Renal cortex interstitium (tissue), 11 donors: ENCODE results near the gene DMC1. TPM values are rescaled to one million over a fixed set of nuclear protein-coding genes. Genes with fewer than 3 reads are reported as not detected.
A peak's percentile ranks its signal among the peaks of the same experiment; 100 is the strongest.

Source experiments
- DNase-seq, 11 donors: peaks; one replicate each; pipeline ENCODE4 v3.0.0-alpha.2; 2013; ENCODE audit warnings: low read depth in 9 of 11, low spot score in 4 of 11; ENCODE audit errors: extremely low read depth in 1 of 11
- polyA plus RNA-seq, 3 donors: library from polyadenylated mRNA; unstranded; fragments of 120-200 nt; gene quantifications; one replicate each; pipeline ENCODE4 v1.2.1, GENCODE V29; 2013; ENCODE audit not compliant: insufficient read length in 3 of 3

DMC1 gene
- polyA plus RNA-seq, 3 donors: 5.6 to 6.1 (median 5.7) TPM

DNA sequence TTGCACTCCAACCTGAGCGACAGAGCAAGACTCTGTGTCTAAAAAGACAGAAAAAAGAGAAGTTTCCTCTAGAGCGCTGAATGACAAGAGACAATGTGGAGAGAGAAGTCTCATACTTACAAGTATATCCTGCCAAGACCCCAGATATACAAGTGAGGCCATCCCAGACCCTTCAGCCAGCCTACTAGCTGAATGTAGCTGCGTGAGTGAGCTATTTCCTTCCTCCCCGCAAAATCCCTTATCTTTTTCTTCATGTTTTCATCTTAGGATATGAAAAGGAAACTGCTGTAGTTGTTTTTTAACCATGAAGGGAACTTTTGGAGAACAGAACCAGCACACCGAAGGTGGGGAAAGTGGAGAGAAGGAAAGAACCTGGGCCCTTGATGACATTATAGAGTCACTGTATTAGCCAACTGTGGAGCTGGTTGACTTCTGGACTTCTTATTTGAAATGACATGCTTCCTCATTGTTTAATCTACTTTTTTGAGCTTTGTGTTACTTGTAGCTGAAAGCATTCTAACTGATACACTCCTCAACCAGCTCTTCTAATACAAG, 59.5 kb downstream of the DMC1 start:
- DNase-seq: no peak

DNA sequence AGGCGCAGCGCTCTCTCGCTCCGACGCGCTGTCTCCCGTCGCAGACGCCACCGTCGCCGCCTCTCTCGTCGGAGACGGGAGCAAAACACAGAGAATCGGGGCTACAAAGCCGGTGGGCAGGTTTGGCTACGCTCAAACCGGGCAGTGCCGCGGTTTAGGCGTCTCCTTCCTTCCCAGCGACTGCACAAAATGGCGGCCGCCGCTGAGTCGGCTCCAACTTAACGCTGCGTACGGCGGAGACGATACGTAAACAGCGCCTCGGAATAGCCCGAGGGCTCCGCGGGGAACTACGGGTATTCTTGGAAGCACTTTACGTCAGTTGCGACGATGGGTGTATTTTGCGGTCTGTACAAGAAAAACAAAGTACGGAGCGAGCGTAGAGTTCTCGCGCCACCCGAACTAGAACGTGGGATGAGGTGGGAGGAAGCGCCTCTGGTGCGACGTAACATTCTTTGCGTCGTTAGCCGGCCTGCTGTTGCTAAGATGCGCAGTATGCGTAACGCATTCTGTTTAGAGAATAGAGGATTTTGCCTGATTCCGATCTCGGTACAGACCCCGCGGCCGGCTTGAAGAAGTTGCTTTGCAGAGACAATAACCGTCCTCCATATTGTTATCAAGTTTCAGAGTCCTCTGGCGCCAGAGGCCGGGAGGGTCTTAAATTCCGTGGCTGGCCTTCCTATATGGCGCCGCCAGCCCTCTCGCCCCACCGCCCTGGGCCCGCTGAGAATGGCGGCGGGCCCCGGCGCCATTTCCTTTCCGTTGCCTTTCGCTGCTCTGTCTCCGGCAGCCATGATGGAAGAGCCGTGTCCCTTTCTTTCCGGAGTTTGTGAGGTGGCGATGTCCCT, 63.6 kb downstream of the DMC1 start, which contains the start of gene DDX17:
DDX17 (minus strand) TSS at position 194 of the 845 bp plus-strand sequence.
- DNase-seq: peak; percentile 97 to 100 (median 99)

DNA sequence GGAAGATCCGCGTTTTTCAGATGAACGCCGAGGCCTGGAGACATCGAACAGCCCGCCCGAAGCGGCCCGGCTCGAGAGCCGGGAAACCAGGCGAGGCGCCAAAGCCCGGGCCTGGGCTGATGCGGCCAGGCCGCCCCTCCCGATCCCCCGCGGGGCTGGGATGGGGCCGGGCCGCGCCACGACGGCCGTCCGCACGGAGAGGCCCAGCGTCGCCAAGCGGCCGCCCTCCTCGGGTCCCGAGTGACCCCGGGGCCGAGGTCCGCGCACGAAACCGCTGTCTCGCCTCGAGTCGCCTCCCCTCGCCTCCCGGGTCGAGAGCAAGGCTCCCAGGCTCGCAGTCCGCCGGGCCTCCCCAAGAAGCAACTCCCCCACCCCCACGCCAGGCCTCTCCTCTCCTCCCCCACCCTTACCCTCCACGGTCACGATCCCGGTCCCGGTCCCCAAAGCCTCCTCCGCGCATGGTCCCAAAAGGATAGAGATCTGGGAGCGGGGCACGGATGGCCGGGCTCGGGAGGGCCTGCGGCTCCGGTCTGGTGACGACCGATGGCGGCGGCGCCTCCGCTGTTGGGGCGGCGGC, 64.4 kb downstream of the DMC1 start:
- DNase-seq: peak in 8 of 11 donors; percentile 30 to 78 (median 52)

DNA sequence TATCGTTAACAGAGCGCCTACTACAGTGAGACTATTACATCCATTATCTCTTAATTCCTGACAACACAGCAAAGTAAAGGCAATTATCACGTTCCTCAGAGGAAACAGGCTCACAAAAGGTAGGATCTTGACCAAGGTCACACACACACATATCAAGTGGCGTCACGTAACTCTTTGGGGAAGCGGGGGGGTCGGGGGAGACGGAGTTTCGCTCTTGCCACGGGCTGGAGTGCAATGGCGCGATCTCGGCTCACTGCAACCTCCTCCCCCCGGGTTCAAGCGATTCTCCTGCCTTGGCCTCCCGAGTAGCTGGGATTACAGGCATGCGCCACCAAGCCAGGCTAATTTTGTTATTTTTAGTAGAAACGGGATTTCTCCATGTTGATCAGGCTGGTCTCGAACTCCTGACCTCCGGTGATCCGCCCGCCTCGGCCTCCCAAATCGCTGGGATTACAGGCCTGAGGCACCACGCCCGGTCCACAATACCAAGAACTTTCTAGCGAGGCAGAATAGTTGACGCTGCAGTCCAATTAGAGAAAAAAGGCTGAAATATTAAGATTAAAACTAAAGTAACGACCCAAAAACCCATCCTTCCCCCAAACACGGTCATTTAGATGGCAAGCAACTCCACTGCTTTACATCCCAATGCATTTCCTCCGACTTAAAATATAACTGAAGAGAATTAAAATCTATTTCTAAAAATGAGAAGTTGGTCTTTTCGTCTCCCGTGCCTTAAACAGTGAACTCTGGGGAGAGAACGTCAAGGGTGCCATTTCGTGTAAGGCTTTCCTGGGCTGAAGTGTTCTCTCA, 65.0 kb downstream of the DMC1 start:
- peak in 7 of 11 donors; percentile 30 to 48 (median 38) for DNase-seq

DNA sequence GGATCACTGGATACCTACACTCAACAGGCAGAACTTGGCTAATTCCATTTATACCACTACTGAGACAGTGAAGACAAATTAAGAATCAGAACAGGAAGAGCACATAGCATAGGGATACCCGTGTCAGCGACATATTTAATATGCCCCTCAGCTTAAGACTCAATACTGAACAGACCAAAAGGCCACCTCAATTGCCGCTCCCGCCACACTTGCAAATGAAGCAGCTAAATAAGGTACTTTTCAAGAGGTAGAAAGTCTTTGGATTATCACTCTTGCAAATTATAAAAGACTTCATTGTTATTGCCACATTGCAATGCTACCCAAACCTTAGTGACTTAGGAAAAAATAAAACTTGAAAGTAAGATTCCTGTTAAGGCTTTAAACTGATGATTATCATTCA, 67.0 kb downstream of the DMC1 start:
- DNase-seq: no peak

DNA sequence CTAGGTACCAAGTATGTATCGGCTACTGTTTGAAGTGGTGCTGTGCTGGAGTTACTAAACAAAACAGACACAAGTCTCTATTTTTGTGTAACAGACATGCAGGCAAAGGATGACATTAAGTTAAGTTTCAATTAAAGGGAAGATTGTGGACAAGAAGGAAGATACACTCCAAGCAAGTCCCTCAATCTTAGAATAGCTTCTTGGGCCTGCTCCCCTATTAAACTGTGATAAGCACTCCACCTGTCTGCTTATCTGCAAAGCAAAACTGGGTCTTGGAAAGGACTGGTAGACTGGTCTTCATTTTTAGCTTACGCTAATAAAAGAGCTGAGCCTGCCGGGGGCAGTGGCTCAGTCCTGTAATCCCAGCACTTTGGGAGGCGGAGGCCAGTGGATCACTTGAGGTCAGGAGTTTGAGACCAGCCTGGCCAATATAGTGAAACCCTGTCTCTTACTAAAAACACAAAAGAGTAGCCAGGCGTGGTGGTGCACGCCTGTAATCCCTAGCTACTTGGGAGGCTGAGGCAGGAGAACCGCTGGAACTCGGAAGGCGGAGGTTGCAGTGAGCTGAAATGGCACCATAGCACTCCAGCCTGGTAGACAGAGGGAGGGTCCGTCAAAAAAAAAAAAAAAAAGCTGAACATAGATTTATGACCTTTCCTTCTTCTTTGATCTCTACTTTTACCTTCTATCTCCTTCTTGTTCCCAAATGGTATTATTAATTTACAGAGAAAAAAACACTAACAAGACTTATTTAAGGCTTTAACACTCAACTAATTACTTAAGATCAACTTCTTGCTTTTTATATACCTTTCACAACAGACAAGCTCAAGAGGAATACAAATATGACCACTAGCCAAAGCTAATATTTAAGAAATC, 67.9 kb downstream of the DMC1 start:
- no peak for DNase-seq

DNA sequence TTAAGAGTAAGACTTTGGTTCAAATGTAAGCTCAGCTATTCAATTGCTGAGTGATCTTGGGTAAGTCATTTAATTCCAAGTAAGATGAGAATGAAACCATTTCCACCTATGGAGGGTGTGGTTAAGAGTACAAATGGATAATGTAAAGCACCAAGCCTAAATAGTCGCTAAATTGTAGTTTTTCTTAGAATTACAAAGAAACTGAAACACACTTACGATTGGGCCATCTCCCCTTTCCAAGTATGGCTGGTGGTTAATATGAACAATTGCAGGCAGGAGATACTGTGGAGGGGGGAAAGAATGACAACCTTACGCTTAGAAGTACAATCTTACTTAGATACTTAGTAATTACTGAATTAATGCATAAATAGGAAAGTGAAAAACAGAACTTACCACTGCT, 72.1 kb downstream of the DMC1 start:
- DNase-seq: no peak

DNA sequence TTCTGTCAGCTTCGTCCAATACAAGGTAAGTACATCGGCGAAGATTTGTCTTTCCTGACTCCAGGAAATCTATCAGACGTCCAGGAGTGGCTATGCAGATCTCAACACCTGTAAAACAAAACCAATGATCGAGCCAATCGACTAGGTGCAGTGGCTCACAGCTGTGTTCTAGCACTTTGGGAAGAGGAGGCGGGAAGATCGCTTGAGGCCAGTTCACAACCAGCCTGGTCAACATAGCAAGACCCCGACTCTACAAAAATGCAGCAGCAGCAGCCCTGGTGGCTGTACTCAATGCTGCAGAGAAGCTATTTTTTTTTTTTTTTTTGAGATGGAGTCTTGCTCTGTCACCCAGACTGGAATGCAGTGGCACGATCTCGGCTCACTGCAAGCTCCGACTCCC, 75.0 kb downstream of the DMC1 start:
- no peak for DNase-seq

DNA sequence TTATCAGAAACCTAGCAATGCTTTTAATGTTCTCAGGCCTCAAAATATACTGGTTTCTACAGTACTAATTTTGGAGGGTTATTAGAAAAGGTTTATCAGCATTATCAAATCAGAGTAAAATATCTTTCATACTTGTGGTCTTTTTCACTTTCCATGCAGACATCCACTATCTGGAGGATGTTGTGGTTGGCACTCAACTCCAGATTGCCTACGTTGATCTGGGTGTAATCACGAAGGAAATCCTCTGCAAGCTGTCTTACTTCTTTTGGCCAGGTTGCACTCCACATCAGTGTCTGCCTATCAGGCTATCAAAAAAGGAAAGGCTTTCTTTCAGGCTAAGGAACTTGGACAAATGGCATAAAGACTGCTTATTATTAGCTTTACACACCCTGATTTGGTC, 75.5 kb downstream of the DMC1 start:
- no peak for DNase-seq

DNA sequence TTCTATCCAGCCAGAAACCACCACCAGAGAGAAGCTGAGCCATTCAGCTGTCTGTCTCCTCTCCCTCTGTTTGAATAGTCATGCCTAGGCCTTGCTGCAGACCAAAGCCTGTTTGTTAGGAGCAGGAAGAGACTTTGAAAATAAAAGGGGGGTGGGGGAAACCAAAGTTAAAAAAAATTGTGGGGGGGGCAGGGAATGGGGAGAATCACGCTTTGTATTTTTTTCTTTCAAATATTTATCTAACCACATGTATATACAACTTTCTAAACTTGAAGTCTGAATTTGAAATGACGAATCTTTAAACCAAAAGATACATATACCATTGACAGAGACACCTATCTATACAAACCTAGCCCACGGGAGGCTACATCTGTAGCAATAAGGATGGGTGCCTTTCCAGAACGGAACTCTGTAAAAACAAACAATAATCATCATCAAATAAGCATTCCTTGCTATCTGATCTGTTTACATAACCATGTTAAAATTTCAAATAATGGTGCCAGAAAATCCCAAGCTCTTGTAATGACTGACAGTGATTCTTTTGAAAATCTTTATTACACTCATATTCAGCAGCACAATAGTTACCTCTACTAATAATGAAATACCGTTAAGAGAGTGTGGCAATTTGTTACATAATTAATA, 78.2 kb downstream of the DMC1 start:
- DNase-seq: no peak

DNA sequence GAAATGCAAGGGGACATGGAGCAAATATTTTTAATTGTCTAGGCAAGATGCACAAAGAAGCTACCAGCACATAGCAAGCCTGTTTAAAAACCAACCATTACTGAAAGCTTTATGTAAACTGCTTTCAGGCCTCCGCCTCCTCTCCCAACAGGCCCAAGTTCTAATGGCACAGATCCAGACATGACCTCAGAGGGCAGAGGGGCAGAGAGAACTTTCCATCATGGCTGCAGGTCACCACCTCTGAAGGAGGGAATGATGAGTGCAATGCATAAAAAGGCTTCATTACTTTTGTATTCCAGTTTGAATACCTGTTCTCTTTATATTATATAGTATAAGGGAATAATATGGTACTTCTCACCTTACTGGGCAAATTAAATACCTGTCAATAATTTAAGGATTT, 79.1 kb downstream of the DMC1 start:
- DNase-seq: no peak

DNA sequence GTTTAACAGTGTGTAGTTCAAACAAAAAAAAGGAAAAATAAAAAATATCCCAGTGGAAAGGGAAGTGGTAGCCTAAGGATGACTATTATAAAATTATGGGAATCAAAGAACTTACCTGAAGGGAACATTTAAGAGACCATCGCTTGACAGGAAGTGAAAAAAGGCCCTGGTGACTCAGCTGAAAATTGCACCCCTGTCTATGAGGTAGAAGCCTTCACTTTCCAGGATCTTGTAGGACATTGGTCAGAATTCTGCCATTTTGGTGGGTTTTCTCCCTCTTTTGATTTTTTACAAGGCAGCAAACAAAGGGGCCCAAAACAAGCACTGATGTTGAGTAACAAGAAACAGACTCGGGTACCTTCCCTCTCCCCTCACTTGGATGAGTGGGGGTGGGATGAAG, 79.5 kb downstream of the DMC1 start:
- DNase-seq: no peak

DNA sequence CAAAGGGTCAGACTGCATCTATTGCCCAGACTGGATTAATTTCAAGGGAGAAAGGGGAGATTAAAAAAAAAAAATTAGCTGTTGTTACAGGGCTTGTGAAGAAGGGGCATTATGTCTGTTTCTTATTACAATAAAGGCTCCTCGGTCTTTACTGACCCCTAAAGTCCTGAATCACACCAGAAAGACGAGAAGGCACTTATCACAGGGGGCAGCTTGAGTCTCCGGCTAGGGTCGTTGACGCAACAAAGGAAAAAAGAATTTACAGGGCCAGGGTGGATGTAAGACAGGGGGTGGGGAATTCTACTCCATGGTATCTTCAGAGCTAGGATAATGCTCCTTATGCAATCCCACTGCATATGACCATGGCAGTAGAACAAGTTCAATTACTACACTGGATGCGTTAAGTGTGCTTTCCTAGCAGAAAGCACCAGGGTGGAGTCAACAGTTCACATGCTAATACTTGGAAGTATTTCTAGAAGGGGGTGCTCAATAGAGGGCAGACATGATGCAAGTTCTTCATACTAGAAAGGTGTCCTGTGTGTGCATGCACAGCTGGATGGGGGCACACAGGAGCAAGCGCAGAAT, 80.3 kb downstream of the DMC1 start:
- DNase-seq: no peak

DNA sequence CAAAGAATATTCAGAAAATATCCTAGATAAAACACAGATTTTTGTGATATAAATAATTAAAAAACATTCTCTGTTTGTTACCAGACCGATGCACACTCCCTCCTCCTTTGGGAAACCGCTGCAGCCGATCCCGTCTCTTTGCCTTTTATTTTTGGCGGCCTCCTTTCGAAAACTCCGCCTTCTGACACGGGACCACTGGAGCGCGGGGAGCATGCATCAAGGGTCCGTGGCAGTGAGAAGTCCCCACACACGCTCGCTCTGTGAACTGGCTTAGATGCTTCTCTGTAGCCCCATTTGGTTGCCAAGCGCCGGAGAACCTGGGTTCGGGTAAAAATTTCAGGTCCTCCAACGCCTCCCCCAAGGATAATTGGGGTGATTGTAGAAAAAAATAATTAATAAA, 80.8 kb downstream of the DMC1 start:
- DNase-seq: no peak

DNA sequence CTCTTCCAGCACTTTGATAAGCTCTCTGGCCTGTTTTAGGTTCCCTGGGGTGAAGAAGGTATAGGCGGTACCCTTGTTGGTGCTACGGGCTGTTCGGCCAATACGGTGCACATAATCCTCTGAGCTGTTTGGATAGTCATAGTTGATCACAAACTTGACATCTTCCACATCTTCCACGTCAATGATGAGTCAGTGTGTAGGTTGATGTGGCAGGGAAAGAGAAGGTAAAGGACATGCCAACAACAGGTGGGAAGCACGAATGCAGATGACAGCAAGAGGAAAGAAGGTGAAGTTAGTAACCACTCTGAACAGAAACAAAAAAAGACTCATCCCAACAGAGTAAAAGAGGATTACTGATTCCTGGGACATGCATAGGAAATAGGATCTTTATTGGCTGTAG, 82.0 kb downstream of the DMC1 start:
- no peak for DNase-seq

DNA sequence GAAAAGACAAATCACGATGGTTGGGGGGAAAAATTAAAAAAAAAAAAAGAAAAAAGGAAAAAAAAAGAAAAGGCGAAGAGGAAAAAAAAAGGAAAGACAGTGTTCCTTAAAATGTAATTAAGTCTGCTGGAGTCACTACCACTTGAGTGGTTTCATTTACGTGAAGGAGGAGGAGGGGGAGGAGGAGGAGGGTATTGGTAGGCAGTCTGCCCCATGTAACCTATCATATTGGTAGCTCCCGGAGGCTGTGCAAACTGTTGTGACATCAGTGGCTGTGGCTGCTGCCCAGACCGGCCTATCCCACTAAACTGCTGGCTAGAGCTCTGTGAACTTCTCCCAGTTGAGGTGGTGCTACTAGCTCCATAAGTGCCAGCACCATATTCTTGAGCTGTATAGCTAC, 84.2 kb downstream of the DMC1 start:
- no peak for DNase-seq

DNA sequence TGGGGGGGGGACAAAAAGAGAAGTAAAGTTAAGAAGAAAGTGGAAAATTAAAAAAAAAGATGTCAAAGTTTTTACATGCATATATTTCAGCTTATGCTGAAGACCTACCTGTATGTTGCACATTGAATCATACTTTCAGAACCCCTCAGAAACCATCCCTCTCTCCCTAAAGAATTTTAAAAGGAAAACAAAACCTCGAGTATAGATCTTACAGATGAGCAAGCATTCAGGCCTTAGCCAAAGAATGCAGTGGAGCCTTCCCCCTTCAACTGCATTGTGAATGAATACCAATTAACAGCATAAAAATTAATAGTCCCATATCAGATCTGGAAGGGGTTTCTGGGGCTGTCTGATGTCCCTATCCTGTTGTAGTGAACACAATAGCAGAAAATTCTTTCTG, 85.7 kb downstream of the DMC1 start:
- no peak for DNase-seq
